ENCODE results near the gene RNF207. TPM values are rescaled to one million over a fixed set of nuclear protein-coding genes. Genes with fewer than 3 reads are reported as not detected.

Gene RNF207
- total and polyA plus RNA-seq, 4 donors = 8.0 to 14.4 (median 12.3) TPM

DNA sequence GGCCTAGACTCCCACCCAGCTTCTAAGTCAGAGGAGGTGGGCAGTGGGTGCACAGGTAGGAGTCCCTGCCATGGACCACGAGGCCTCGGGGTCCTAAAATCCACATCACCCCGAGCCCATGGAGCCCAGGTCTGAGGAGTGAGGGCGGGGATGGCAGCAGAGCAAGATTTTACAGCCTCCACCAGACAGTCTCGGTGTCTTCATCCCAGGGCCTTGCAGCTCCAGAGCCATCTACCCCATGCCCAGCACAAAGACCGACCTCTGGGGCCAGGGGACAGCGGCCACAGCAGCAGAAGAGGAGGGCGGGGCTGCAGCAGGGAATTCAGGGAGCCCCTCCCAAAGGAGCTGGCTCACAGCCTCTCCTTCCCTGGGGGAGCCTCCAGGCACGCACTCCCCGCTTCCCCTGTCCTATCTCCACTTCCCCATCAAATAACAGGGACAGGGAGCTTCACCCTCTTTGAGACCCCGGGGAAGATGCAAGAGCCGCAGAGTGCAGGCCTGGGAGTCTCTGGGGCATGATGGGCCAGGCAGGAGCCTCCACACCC is 40.4 kb upstream of the RNF207 start:
- Histone ChIP-seq H3K36me3 (ENCODE audit: control insufficient read depth in 4 of 4, insufficient read depth in 4 of 4, low read length in 4 of 4) (no peaks in the 10 kb centered on the region), H3K9me3 (ENCODE audit: control insufficient read depth in 4 of 4, insufficient read depth in 3 of 4, low read length in 3 of 4) (peaks cover 0 to 1% (median 0%) of the 10 kb centered on the region in 4 donors), H3K4me1 (ENCODE audit: control insufficient read depth in 5 of 5, insufficient read depth in 5 of 5, low read length in 5 of 5) (no peaks in the 10 kb centered on the region), H3K4me3 (no peak overlapping the region), H3K27me3 (ENCODE audit: control insufficient read depth in 3 of 3, insufficient read depth in 3 of 3, low read length in 2 of 3) (peaks cover 0 to 7% (median 5%) of the 10 kb centered on the region in 3 donors), H3K9ac (ENCODE audit: insufficient read depth in 1 of 2, low read length in 2 of 2) (no peak overlapping the region), H3K27ac (ENCODE audit: low read depth in 1 of 2, low read length in 1 of 2) (no peak overlapping the region)
- 71 to 79% methylated on average over 10 to 12 of the region's 12 CpGs for WGBS, 2 donors
- TF ChIP-seq, protein P1, sequence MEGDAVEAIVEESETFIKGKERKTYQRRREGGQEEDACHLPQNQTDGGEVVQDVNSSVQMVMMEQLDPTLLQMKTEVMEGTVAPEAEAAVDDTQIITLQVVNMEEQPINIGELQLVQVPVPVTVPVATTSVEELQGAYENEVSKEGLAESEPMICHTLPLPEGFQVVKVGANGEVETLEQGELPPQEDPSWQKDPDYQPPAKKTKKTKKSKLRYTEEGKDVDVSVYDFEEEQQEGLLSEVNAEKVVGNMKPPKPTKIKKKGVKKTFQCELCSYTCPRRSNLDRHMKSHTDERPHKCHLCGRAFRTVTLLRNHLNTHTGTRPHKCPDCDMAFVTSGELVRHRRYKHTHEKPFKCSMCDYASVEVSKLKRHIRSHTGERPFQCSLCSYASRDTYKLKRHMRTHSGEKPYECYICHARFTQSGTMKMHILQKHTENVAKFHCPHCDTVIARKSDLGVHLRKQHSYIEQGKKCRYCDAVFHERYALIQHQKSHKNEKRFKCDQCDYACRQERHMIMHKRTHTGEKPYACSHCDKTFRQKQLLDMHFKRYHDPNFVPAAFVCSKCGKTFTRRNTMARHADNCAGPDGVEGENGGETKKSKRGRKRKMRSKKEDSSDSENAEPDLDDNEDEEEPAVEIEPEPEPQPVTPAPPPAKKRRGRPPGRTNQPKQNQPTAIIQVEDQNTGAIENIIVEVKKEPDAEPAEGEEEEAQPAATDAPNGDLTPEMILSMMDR (IDR thresholded peaks at IDR 0.05; ENCODE audit: control extremely low read depth, extremely low read depth) = no peak
- DNase-seq = no peak
- ATAC-seq (ENCODE audit: insufficient read depth, low FRiP score) = no peak

DNA sequence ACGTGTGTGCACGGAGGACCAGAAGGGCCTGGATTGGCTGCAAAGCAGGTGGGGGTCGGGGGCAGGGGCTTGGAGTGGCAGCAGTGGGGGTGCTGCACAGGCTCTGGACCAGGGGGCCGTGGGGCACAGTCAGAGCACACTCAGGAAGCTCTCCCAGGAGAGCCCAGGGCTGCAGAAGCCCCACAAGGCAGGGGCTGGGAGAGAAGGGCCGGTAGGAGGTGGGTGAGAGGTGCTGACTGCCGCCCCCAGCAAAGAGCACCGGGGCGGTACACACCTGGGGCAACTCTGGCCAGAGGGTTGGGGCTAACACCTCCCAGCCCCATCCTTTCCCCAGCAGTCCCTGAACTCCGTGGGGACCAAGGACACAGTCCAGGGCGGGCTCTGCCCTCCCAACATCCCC is 39.7 kb upstream of the RNF207 start:
- TF ChIP-seq, protein P1 (IDR thresholded peaks at IDR 0.05; ENCODE audit: control extremely low read depth, extremely low read depth) = no peak
- 63 to 70% methylated on average over 10 of the region's 10 CpGs for WGBS, 2 donors
- ATAC-seq (ENCODE audit: insufficient read depth, low FRiP score) (no peak), DNase-seq (no peak)
- Histone ChIP-seq H3K27me3 (ENCODE audit: control insufficient read depth in 3 of 3, insufficient read depth in 3 of 3, low read length in 2 of 3) (peaks cover 0 to 7% (median 7%) of the 10 kb centered on the region in 3 donors), H3K4me3 (no peak overlapping the region), H3K9me3 (ENCODE audit: control insufficient read depth in 4 of 4, insufficient read depth in 3 of 4, low read length in 3 of 4) (peaks cover 0 to 1% (median 0%) of the 10 kb centered on the region in 4 donors), H3K9ac (ENCODE audit: insufficient read depth in 1 of 2, low read length in 2 of 2) (no peak overlapping the region), H3K27ac (ENCODE audit: low read depth in 1 of 2, low read length in 1 of 2) (no peak overlapping the region), H3K4me1 (ENCODE audit: control insufficient read depth in 5 of 5, insufficient read depth in 5 of 5, low read length in 5 of 5) (peaks cover 0 to 4% (median 0%) of the 10 kb centered on the region in 5 donors), H3K36me3 (ENCODE audit: control insufficient read depth in 4 of 4, insufficient read depth in 4 of 4, low read length in 4 of 4) (no peaks in the 10 kb centered on the region)

DNA sequence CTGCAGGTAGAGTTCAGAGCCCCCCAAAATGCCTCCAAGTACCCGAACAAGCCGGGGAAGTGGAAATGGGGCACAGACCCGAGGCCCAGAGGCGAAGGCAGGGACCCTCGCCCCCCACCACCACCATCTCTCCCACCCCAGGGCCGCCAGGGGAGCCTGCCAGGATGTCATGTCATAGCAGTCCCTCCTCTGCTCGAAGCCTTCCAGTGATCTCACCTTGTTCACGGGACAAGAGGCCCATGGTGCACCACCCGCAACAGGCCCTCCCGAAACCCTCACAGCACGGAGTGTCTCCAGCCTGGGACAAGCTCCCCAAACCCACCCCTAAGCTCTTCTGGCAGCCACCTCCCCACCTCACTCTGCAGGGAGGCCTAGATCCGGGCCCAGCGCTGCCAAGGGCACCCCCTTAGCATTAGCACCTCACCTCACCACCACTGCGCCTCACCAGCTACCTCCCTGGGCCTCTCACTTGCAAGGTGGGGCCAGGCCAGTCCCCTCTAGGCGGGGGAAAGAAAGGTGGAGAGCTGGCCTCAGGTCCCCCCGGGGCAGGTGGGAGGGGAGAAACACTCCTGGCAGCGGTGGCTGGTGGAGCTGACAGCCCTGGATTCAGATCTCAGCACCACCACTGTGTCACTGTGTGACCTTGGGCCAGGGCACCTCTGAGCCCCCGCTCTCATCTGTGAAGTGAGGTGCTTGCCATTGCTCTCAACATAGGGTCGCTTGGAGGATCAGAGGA is 39.1 kb upstream of the RNF207 start:
- WGBS, 2 donors = 81 to 86% methylated on average over 19 of the region's 19 CpGs
- ATAC-seq (ENCODE audit: insufficient read depth, low FRiP score) (no peak), DNase-seq (no peak)
- H3K9me3 ChIP-seq (ENCODE audit: control insufficient read depth in 4 of 4, insufficient read depth in 3 of 4, low read length in 3 of 4) = peaks cover 0 to 1% (median 0%) of the 10 kb centered on the region in 4 donors
- peaks cover 0 to 4% (median 0%) of the 10 kb centered on the region in 5 donors for H3K4me1 ChIP-seq (ENCODE audit: control insufficient read depth in 5 of 5, insufficient read depth in 5 of 5, low read length in 5 of 5)
- TF ChIP-seq, protein P1 (IDR thresholded peaks at IDR 0.05; ENCODE audit: control extremely low read depth, extremely low read depth) = no peak
- H3K9ac ChIP-seq (ENCODE audit: insufficient read depth in 1 of 2, low read length in 2 of 2) = no peak overlapping the region
- no peak overlapping the region for H3K4me3 ChIP-seq
- H3K27me3 ChIP-seq (ENCODE audit: control insufficient read depth in 3 of 3, insufficient read depth in 3 of 3, low read length in 2 of 3) = peaks cover 0 to 7% (median 7%) of the 10 kb centered on the region in 3 donors
- no peak overlapping the region for H3K27ac ChIP-seq (ENCODE audit: low read depth in 1 of 2, low read length in 1 of 2)
- H3K36me3 ChIP-seq (ENCODE audit: control insufficient read depth in 4 of 4, insufficient read depth in 4 of 4, low read length in 4 of 4) = no peaks in the 10 kb centered on the region
